NCI-H187 (cell line): ENCODE data around the gene TUBB.
"Not testable (repeated sequence)": the region's sequence is repeated elsewhere in the genome, so short reads cannot be mapped to it uniquely, and the experiment has no call there.

Source experiments
- DNase-seq, 2 experiments: peaks; one replicate each; lab custom pipeline; 2025; lab: John Stamatoyannopoulos, UW

Gene TUBB

GRCh38 chr6:30761791-30762429 is 41.8 kb downstream of the TUBB start:
- DNase-seq = no peak

- no peak for DNase-seq
Measured at GRCh38 chr6:30763155-30763617, 43.0 kb downstream of the TUBB start.

- DNase-seq = no peak
Measured at GRCh38 chr6:30763618-30764489, 43.7 kb downstream of the TUBB start.

DNA sequence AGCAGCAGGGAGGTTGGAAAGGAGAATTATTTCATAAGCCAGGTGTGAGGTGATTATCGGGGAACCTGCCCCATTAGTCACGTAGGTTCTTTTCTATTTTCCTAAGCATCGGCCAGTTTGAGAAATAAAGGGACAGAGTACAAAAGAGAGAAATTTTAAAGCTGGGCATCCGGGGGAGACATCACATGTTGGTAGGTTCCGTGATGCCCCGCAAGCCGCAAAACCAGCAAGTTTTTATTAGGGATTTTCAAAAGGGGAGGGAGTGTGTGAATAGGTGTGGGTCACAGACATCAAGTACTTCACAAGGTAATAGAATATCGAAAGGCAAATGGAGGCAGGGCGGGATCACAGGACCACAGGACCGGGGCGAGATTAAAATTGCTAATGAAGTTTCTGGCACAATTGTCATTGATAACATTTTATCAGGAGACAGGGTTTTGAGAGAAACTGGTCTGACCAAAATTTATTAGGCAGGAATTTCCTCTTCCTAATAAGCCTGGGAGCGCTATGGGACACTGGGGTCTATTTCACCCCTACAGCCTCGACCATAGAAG is 44.4 kb downstream of the TUBB start:
- DNase-seq = not testable (repeated sequence)

DNA sequence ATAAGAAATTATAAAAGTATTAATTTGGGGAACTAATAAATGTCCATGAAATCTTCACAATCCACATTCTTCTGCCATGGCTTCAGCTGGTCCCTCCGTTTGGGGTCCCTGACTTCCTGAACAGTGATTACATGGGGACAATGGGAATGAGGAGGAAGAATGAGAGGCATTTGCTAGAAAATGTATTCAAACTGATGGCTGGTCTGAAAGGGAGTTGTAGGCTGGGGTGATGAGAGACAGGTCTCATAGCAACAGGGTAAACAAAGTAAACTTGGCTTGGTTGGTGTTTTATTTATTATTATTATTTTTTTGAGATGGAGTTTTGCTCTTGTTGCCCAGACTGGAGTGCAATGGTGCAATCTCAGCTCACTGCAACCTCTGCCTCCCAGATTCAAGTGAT is 45.3 kb downstream of the TUBB start:
- DNase-seq = not testable (repeated sequence)

DNA sequence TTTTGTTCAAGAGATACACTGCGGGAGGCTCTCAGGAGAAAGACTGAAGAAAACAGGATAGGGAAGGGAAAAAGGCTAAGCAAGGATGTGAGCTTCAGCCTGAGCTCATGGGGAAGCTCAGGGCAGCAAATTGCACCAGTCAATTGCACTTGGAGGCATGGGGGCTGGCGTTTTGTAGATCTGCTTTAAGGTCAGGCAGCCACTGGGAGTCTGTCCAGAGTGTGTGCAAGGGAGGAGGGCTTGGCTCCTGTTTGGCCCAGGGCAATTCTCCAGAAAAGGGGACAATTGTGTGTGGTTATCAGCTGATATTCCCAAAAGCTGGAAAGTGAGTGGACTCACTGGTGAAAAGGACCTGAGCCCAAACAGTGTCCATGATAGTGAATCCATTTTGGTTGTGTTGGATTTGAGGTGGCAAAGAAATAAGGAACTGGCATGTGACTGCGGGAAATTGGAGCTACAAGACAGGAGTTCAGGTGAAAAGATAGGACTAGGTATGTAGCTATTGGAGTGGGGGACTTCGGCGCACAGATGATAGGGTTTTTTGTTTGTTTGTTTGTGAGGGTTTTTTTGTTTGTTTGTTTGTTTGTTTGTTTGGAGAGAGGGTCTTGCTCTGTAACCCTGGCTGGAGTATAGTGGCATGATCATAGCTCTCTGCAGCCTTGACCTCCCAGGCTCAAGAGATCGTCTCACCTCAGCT is 46.5 kb downstream of the TUBB start:
- no peak for DNase-seq

GRCh38 chr6:30767158-30767943 is 47.2 kb downstream of the TUBB start:
- DNase-seq = no peak

GRCh38 chr6:30767944-30768301 is 47.8 kb downstream of the TUBB start:
- no peak for DNase-seq

- DNase-seq = no peak
Measured at GRCh38 chr6:30768634-30769087, 48.5 kb downstream of the TUBB start.

DNA sequence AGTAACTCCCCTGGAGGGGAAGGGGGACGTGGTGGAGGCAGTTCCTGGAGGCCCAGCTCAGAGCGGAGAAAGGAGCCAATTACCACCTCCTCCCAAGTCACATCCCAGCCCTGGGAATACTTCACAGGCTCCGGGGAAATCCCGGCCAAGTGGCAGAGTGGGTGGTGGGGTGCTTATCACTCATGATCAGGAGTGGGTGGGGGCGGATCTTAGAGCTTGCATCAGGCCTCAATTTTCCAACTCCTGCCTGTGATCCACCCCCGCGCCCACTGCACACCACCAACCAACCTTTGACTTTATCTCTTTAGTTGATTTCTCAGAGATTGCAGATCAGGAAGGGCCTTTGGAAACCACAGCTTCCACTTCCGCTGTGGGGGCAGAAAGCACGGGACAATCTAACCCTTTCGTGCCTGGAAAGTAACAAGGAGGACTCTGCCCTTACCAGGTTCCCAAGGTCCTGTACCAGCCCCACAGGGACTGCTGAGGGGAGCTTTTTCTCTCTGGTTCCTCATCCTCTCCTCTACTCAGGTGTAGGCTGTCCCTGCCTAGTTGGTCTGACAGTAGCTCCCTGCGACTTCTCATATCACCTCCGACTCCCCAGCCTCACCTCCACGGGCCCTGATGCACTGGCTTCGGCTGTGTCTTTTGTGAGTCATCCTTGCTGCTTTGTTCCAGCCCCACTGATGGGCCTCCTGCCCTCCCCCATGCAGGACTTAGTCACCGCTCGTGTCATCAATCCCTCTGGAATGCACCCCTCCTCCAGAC is 49.1 kb downstream of the TUBB start:
- no peak for DNase-seq

DNA sequence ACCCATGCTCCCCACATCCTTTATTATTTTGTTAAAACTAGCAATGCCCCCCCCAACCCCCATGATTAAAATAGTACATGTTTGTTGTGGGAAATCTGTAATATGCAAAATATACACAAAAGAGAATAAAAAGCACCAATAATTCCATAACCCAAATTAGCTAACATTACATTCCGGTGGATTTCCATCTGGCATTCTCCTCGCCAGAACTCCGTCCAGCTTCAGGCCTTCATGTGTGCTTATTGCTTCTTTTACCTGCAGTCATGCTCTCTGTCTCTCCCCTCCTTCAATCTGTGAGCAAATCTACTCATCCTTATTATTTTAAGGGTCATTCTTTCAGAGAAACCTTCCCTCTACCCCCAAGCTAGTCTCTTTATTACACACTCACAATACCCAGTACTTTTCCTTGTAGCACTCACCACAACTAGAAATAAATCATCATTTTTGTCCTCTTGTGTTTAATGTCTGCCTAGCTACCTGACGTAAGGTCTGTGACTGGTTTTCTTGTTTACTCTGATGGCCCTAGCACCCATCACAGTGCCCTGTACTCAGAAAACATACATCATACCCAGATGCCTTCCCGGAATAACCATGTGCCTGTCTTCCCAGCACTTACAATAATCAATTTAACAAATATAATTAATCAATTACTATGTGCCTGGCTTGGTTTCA is 49.8 kb downstream of the TUBB start:
- DNase-seq = no peak

DNA sequence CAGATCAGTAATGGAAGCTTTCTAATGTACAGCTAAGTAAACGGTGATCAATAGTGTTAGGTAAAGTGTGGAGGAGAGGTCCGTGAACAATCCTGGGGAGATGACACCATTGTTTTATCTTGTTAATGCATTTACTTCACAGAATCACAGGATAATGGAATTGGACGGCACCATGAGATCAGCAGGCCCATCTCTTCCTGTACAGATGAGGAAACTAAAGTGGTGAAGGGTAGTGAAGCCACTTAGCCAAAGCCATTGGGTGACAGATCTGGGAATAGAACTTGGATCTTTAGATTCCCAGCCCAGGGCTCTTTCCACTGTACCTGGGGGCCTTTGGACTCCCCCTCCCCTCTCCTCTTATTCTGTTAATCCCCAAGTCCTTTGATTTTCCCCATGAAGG is 50.4 kb downstream of the TUBB start:
- DNase-seq = no peak

DNA sequence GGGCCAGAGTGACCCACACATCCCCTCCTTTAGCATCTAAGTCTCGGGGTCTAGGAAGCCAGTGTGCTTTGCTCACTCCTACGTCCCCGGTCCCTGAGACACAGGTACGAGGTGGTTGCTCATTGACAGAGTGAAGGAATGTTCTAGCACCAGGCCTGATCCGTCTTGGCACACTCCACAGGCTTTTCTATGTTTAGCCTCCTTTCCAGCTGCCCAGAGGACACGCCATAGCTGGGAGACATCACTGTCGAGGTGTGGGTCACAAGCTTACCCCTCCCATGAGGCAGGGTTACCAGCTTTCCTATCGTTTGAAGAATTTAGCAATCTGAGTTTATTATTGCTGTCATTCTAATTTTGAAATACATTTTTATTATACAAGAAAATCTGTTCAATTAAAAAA is 54.5 kb downstream of the TUBB start:
- no peak for DNase-seq
